Fibroblast of skin of left biceps (primary cell): ENCODE data around the gene MAP10.

Source experiments
- DNase-seq, 2 experiments: peaks; one replicate each; pipeline ENCODE4 v3.0.0-alpha.2; 2013; ENCODE audit warnings: low read depth in 2 of 2

MAP10 gene

DNA sequence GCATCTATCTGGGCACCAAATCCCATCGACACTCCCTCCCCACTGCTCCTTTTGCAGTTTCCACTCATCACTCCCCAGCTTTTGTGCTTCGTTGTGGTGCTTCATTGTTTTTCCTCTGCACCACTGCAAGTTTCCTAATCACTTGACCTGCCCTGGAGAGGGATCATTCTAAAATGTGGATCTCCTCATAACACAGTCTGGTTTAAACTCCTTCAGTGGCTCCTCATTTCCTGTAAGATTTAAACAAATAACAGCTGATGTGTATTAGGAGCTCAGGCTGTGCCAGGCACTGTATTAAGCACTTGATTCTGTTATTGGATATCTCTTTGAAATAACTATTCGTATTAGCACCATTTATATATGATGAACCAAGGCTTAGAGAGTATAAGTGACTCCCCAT is 51.3 kb downstream of the MAP10 start:
- DNase-seq, result no peak
